ENCODE measurements around the gene MKKS. TPM values are rescaled to one million over a fixed set of nuclear protein-coding genes. Genes with fewer than 3 reads are reported as not detected.
A peak's percentile ranks its signal among the peaks of the same experiment; 100 is the strongest.
"Not testable (repeated sequence)": the region's sequence is repeated elsewhere in the genome, so short reads cannot be mapped to it uniquely, and the experiment has no call there.

Gene MKKS
- polyA plus RNA-seq, 1 experiment, result 18.9 TPM

- no peak for DNase-seq (ENCODE audit: low read depth, low spot score)
- ChIA-PET CTCF (interaction anchor here (2.7 to 7.2 kb wide), 3 partner anchors 333 to 446 kb away, joined by 13 to 239 read pairs (median 60); no protein-coding TSS in a partner anchor), POLR2A (no interaction called here)
- H3K9me3 ChIP-seq (ENCODE audit: control insufficient read depth, insufficient read depth, low read length), result no peaks in the 10 kb centered on the region
- no peak overlapping the region for H3K27ac ChIP-seq (ENCODE audit: low read depth, low read length)
- TF ChIP-seq CTCF (IDR thresholded peaks at IDR 0.05; ENCODE audit: low read depth, low read length), result no peak
- H3K4me3 ChIP-seq (ENCODE audit: low read depth, low read length), result no peak overlapping the region
- no peaks in the 10 kb centered on the region for H3K27me3 ChIP-seq (ENCODE audit: control insufficient read depth, insufficient read depth, low read length)
Measured at GRCh38 chr20:10423735-10424134, 10.3 kb downstream of the MKKS start.

GRCh38 chr20:10419550-10420133 lies 14.4 kb downstream of the MKKS start:
- Histone ChIP-seq H3K27ac (ENCODE audit: low read depth, low read length) (no peak overlapping the region), H3K27me3 (ENCODE audit: control insufficient read depth, insufficient read depth, low read length) (no peaks in the 10 kb centered on the region), H3K4me3 (ENCODE audit: low read depth, low read length) (no peak overlapping the region), H3K9me3 (ENCODE audit: control insufficient read depth, insufficient read depth, low read length) (no peaks in the 10 kb centered on the region)
- TF ChIP-seq CTCF (IDR thresholded peaks at IDR 0.05; ENCODE audit: low read depth, low read length), result no peak
- ChIA-PET POLR2A (no interaction called here), CTCF (interaction anchor here (1.8 kb wide), 1 partner anchor 329 kb away, joined by 4 read pairs; no protein-coding TSS in a partner anchor)
- DNase-seq (ENCODE audit: low read depth, low spot score), result no peak

- POLR2A ChIA-PET; H3K27me3 ChIP-seq (ENCODE audit: control insufficient read depth, insufficient read depth, low read length); H3K9me3 ChIP-seq (ENCODE audit: control insufficient read depth, insufficient read depth, low read length); H3K27ac ChIP-seq (ENCODE audit: low read depth, low read length); DNase-seq (ENCODE audit: low read depth, low spot score); H3K4me3 ChIP-seq (ENCODE audit: low read depth, low read length): not testable (repeated sequence)
- CTCF ChIA-PET, result interaction anchor here (1.1 to 4.0 kb wide), 3 partner anchors 10 to 505 kb away, joined by 3 to 22 read pairs (median 3); no protein-coding TSS in a partner anchor
Measured at GRCh38 chr20:10417218-10417617, 16.8 kb downstream of the MKKS start.

- no peaks in the 10 kb centered on the region for H3K27me3 ChIP-seq (ENCODE audit: control insufficient read depth, insufficient read depth, low read length)
- H3K27ac ChIP-seq (ENCODE audit: low read depth, low read length), result no peak overlapping the region
- POLR2A ChIA-PET, result no interaction called here
- TF ChIP-seq CTCF (IDR thresholded peaks at IDR 0.05; ENCODE audit: low read depth, low read length), result no peak
- DNase-seq (ENCODE audit: low read depth, low spot score), result no peak
- no peaks in the 10 kb centered on the region for H3K9me3 ChIP-seq (ENCODE audit: control insufficient read depth, insufficient read depth, low read length)
- CTCF ChIA-PET, result interaction anchor here (0.6 to 4.0 kb wide), 4 partner anchors 11 to 436 kb away, joined by 3 to 22 read pairs (median 15); no protein-coding TSS in a partner anchor
- no peak overlapping the region for H3K4me3 ChIP-seq (ENCODE audit: low read depth, low read length)
Measured at GRCh38 chr20:10415013-10415650, 18.9 kb downstream of the MKKS start.

GRCh38 chr20:10412591-10413408 lies 21.2 kb downstream of the MKKS start:
- ChIA-PET POLR2A (interaction anchor here (0.5 kb wide), 1 partner anchor 499 kb away, joined by 6 read pairs; no protein-coding TSS in a partner anchor), CTCF (interaction anchor here (1.1 to 2.6 kb wide), 4 partner anchors 13 to 434 kb away, joined by 3 to 16 read pairs (median 10); no protein-coding TSS in a partner anchor)
- no peaks in the 10 kb centered on the region for H3K9me3 ChIP-seq (ENCODE audit: control insufficient read depth, insufficient read depth, low read length)
- H3K4me3 ChIP-seq (ENCODE audit: low read depth, low read length), result no peak overlapping the region
- no peak overlapping the region for H3K27ac ChIP-seq (ENCODE audit: low read depth, low read length)
- no peaks in the 10 kb centered on the region for H3K27me3 ChIP-seq (ENCODE audit: control insufficient read depth, insufficient read depth, low read length)
- no peak for DNase-seq (ENCODE audit: low read depth, low spot score)
- peak; percentile 37 for TF ChIP-seq CTCF (IDR thresholded peaks at IDR 0.05; ENCODE audit: low read depth, low read length)
